ENCODE data around the gene MYO18A.

GRCh38 chr17:29167393-29168078 is 12.7 kb downstream of the MYO18A start:
- TF ChIP-seq CTCF (IDR thresholded peaks at IDR 0.05; ENCODE audit: insufficient read depth, low read depth, low read length) (no peak), EZH2 (IDR thresholded peaks at IDR 0.05; ENCODE audit: insufficient read depth, low read length) (no peak)
